ENCODE measurements around the gene C1orf105. TPM values are rescaled to one million over a fixed set of nuclear protein-coding genes. Genes with fewer than 3 reads are reported as not detected.

C1orf105 gene
- total and polyA plus RNA-seq, 10 of the 15 experiments (the other 5 are each of a cell fraction or from before 2014, with no cell fraction given): not detected

DNA sequence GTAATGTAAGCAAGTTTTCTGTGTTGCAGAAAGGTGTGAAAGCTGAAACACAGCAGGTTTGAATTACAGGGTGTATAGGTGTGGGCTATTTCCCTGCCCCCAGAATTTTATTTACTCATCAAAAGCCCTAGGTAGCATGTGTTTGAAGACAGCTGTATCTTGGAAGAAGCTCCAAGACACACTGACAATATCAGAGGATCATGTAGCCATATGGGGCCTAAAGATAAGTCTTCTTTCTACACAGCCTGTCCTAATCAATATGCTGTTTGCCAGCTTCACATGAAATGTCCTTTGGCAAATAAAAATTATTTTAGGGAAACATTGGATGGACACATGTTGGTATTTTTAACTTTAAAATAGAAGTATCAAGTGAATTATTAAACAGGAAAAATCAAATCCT lies 95.0 kb downstream of the C1orf105 start (continued):
- TF ChIP-seq, protein P1, sequence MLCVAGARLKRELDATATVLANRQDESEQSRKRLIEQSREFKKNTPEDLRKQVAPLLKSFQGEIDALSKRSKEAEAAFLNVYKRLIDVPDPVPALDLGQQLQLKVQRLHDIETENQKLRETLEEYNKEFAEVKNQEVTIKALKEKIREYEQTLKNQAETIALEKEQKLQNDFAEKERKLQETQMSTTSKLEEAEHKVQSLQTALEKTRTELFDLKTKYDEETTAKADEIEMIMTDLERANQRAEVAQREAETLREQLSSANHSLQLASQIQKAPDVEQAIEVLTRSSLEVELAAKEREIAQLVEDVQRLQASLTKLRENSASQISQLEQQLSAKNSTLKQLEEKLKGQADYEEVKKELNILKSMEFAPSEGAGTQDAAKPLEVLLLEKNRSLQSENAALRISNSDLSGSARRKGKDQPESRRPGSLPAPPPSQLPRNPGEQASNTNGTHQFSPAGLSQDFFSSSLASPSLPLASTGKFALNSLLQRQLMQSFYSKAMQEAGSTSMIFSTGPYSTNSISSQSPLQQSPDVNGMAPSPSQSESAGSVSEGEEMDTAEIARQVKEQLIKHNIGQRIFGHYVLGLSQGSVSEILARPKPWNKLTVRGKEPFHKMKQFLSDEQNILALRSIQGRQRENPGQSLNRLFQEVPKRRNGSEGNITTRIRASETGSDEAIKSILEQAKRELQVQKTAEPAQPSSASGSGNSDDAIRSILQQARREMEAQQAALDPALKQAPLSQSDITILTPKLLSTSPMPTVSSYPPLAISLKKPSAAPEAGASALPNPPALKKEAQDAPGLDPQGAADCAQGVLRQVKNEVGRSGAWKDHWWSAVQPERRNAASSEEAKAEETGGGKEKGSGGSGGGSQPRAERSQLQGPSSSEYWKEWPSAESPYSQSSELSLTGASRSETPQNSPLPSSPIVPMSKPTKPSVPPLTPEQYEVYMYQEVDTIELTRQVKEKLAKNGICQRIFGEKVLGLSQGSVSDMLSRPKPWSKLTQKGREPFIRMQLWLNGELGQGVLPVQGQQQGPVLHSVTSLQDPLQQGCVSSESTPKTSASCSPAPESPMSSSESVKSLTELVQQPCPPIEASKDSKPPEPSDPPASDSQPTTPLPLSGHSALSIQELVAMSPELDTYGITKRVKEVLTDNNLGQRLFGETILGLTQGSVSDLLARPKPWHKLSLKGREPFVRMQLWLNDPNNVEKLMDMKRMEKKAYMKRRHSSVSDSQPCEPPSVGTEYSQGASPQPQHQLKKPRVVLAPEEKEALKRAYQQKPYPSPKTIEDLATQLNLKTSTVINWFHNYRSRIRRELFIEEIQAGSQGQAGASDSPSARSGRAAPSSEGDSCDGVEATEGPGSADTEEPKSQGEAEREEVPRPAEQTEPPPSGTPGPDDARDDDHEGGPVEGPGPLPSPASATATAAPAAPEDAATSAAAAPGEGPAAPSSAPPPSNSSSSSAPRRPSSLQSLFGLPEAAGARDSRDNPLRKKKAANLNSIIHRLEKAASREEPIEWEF (IDR thresholded peaks at IDR 0.05; ENCODE audit: insufficient replicate concordance, low read depth, low read length): no peak
- TF ChIP-seq, protein P2, sequence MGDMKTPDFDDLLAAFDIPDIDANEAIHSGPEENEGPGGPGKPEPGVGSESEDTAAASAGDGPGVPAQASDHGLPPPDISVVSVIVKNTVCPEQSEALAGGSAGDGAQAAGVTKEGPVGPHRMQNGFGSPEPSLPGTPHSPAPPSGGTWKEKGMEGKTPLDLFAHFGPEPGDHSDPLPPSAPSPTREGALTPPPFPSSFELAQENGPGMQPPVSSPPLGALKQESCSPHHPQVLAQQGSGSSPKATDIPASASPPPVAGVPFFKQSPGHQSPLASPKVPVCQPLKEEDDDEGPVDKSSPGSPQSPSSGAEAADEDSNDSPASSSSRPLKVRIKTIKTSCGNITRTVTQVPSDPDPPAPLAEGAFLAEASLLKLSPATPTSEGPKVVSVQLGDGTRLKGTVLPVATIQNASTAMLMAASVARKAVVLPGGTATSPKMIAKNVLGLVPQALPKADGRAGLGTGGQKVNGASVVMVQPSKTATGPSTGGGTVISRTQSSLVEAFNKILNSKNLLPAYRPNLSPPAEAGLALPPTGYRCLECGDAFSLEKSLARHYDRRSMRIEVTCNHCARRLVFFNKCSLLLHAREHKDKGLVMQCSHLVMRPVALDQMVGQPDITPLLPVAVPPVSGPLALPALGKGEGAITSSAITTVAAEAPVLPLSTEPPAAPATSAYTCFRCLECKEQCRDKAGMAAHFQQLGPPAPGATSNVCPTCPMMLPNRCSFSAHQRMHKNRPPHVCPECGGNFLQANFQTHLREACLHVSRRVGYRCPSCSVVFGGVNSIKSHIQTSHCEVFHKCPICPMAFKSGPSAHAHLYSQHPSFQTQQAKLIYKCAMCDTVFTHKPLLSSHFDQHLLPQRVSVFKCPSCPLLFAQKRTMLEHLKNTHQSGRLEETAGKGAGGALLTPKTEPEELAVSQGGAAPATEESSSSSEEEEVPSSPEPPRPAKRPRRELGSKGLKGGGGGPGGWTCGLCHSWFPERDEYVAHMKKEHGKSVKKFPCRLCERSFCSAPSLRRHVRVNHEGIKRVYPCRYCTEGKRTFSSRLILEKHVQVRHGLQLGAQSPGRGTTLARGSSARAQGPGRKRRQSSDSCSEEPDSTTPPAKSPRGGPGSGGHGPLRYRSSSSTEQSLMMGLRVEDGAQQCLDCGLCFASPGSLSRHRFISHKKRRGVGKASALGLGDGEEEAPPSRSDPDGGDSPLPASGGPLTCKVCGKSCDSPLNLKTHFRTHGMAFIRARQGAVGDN (IDR thresholded peaks at IDR 0.05): no peak
- TF ChIP-seq MEF2A (IDR thresholded peaks at IDR 0.05; ENCODE audit: insufficient read depth, low read depth, low read length) (no peak), MTA3 (IDR thresholded peaks at IDR 0.05; ENCODE audit: borderline replicate concordance, low read length) (no peak)
- TF ChIP-seq, protein P3, sequence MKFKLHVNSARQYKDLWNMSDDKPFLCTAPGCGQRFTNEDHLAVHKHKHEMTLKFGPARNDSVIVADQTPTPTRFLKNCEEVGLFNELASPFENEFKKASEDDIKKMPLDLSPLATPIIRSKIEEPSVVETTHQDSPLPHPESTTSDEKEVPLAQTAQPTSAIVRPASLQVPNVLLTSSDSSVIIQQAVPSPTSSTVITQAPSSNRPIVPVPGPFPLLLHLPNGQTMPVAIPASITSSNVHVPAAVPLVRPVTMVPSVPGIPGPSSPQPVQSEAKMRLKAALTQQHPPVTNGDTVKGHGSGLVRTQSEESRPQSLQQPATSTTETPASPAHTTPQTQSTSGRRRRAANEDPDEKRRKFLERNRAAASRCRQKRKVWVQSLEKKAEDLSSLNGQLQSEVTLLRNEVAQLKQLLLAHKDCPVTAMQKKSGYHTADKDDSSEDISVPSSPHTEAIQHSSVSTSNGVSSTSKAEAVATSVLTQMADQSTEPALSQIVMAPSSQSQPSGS (IDR thresholded peaks at IDR 0.05; ENCODE audit: low read length): no peak

All from GM12878 (cell line).